Cardiac muscle cell (in vitro differentiated cells and primary cell): ENCODE data around the gene SKA3. TPM values are rescaled to one million over a fixed set of nuclear protein-coding genes. Genes with fewer than 3 reads are reported as not detected.
A peak's percentile ranks its signal among the peaks of the same experiment; 100 is the strongest.

Source experiments
- DNase-seq, 2 donors: peaks; one replicate each; pipeline versions ENCODE4 v3.0.0 to v3.0.0-alpha.2; 2010 to 2017; ENCODE audit warnings: low read depth in 1 of 2, low spot score in 1 of 2
- H3K27ac ChIP-seq: fragments of 200-600 bp; sonication (generic); 2 replicates; pipeline ENCODE4 v1.5.1; 2016
- H3K27me3 ChIP-seq: fragments of 200-600 bp; sonication (generic); 2 replicates; pipeline ENCODE4 v1.6.0; 2016; ENCODE audit warnings: control low read depth
- H3K36me3 ChIP-seq: fragments of 200-600 bp; sonication (generic); 2 replicates; pipeline ENCODE4 v1.5.1; 2016; ENCODE audit warnings: control low read depth
- H3K4me1 ChIP-seq: fragments of 200-600 bp; sonication (generic); 2 replicates; pipeline ENCODE4 v1.8.1; 2017; ENCODE audit warnings: low read depth, mild to moderate bottlenecking, mixed run types
- H3K4me3 ChIP-seq: fragments of 200-600 bp; sonication (generic); 2 replicates; pipeline ENCODE4 v1.5.1; 2016; ENCODE audit warnings: mild to moderate bottlenecking
- H3K9me3 ChIP-seq: fragments of 200-600 bp; sonication (generic); 2 replicates; pipeline ENCODE4 v1.5.1; 2017; ENCODE audit warnings: low read depth, mild to moderate bottlenecking, control low read depth
- polyA plus RNA-seq: library from polyadenylated mRNA; unstranded; fragments of >200 nt; fragmentation: Nextera tagmentation; extraction: Ambion mirVana; gene quantifications from 2 replicates; pipeline ENCODE4 v1.2.1, GENCODE V29; 2016
- total RNA-seq: library from RNA; depleted of rRNA; stranded (reverse); fragments of >200 nt; gene quantifications from 2 replicates; pipeline ENCODE4 v1.2.3, GENCODE V29; 2016
- TF ChIP-seq, protein P1 (sequence below): IDR thresholded peaks from 2 replicates; pipeline ENCODE4 v1.5.1; 2012; ENCODE audit warnings: low read depth, mild to moderate bottlenecking, low read length

The SKA3 gene
- total and polyA plus RNA-seq, 2 experiments from 2014 or later: 5.1 to 7.8 TPM

DNA sequence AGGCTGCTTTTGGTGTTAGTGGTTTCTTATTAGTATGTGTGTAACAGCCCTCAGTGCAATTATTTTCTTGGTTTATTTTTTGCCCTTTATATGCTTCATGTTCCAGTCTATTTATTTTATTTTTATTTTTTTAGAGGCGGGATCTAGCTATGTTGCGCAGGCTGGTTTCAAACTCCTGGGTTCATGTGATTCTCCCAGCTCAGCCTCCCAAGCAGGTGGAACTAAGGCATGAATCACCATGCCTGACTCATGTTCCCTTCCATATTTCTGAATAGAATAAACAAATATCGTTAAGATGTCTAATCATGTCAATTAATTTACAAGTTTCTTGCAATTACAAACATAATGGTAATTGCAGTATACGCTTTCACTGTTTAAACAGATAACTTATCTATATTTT, 11.7 kb downstream of the SKA3 start:
- H3K27me3 ChIP-seq: no peaks in the 10 kb centered on the region

DNA sequence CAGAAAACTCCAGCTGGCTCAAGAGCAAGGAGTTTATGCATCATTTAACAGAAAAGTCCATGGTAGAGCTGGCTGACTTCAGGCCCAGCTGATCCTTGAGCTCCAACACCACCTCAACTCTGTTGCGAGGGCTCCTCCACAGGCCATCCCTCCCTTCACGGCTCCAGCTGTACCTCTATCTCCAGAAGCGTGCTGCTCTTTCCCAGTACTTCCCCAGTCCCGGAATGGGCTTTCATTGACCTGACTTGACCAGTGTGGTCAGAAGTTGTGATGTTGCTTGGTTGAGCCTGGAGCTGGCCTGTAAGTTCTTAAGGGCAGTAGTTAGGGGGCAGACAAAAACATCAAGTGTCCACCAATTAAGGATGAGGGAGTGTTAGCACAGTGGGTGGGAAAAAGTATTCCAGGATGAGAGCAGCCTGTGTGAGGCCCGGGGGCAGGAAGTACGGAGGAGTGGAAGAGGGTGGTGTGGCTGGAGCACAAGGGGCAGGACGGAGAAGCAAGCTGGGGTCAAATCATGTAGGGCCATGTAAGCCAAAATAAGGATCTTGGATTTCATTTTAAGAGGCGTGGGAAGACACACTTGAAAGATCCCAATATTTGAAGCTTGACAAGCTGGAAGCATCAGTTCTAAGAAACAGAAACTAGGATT, 24.0 kb downstream of the SKA3 start:
- TF ChIP-seq, protein P1, sequence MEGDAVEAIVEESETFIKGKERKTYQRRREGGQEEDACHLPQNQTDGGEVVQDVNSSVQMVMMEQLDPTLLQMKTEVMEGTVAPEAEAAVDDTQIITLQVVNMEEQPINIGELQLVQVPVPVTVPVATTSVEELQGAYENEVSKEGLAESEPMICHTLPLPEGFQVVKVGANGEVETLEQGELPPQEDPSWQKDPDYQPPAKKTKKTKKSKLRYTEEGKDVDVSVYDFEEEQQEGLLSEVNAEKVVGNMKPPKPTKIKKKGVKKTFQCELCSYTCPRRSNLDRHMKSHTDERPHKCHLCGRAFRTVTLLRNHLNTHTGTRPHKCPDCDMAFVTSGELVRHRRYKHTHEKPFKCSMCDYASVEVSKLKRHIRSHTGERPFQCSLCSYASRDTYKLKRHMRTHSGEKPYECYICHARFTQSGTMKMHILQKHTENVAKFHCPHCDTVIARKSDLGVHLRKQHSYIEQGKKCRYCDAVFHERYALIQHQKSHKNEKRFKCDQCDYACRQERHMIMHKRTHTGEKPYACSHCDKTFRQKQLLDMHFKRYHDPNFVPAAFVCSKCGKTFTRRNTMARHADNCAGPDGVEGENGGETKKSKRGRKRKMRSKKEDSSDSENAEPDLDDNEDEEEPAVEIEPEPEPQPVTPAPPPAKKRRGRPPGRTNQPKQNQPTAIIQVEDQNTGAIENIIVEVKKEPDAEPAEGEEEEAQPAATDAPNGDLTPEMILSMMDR: no peak
- DNase-seq: no peak
- H3K36me3 ChIP-seq: peaks cover 5% of the 10 kb centered on the region
- H3K27ac ChIP-seq: no peak overlapping the region
- peaks cover 23% of the 10 kb centered on the region for H3K4me1 ChIP-seq
- H3K9me3 ChIP-seq: no peaks in the 10 kb centered on the region
- no peak overlapping the region for H3K4me3 ChIP-seq
- H3K27me3 ChIP-seq: no peaks in the 10 kb centered on the region

More for the DNA sequence above, 11.7 kb downstream of the SKA3 start:
- Histone ChIP-seq H3K4me3 (no peak overlapping the region), H3K36me3 (peaks cover under 1% of the 10 kb centered on the region), H3K27ac (no peak overlapping the region), H3K9me3 (no peaks in the 10 kb centered on the region), H3K4me1 (peaks cover 7% of the 10 kb centered on the region)
- DNase-seq: no peak
- TF ChIP-seq, protein P1: no peak

DNA sequence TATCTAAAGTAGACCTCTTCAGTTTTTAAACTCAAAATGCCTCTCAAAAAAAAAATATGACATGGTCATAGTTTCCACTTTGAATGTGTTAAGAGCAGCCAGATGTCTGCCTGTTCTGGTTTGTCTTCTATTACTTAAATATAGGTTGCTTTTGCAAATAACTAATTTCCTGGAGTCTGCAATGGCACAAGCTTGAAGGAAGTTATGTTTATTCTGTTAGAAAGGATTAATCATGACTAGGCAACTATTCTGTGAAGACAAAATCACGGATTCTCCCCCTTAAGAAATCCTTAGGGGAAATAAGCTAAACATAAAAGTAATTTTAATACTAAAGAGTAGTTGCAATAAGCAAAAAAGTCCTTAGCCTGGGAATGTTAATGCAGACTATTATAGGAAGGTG, 26.3 kb downstream of the SKA3 start:
- no peaks in the 10 kb centered on the region for H3K27me3 ChIP-seq
- TF ChIP-seq, protein P1: no peak
- no peaks in the 10 kb centered on the region for H3K9me3 ChIP-seq
- H3K36me3 ChIP-seq: peaks cover 26% of the 10 kb centered on the region
- DNase-seq: no peak
- H3K27ac ChIP-seq: peak overlapping the region; percentile 82
- H3K4me3 ChIP-seq: no peak overlapping the region
- H3K4me1 ChIP-seq: peaks cover 23% of the 10 kb centered on the region

DNA sequence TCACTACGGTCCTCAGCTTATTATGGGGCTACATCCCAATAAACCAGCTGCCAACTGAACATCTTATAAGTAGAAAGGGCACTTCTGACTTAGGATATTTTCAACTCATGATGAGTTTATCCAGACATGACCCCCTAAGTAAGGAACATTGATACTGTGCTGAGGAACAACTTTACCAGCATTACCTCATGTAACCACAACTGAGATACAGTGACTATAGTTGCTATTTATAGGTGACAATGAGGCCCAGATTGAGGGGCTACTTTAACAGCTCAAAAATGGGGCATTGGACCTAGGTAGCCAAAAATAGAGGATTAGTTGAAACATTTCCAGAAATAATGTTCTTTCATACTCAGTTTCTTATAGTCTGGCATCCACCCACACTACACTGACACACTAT, 26.8 kb downstream of the SKA3 start:
- H3K27ac ChIP-seq: peak overlapping the region; percentile 82
- peaks cover 23% of the 10 kb centered on the region for H3K4me1 ChIP-seq
- no peaks in the 10 kb centered on the region for H3K9me3 ChIP-seq
- H3K27me3 ChIP-seq: no peaks in the 10 kb centered on the region
- H3K36me3 ChIP-seq: peaks cover 26% of the 10 kb centered on the region
- H3K4me3 ChIP-seq: no peak overlapping the region
- TF ChIP-seq, protein P1: no peak
- peak in 1 of 2 donors; percentile 37 for DNase-seq

DNA sequence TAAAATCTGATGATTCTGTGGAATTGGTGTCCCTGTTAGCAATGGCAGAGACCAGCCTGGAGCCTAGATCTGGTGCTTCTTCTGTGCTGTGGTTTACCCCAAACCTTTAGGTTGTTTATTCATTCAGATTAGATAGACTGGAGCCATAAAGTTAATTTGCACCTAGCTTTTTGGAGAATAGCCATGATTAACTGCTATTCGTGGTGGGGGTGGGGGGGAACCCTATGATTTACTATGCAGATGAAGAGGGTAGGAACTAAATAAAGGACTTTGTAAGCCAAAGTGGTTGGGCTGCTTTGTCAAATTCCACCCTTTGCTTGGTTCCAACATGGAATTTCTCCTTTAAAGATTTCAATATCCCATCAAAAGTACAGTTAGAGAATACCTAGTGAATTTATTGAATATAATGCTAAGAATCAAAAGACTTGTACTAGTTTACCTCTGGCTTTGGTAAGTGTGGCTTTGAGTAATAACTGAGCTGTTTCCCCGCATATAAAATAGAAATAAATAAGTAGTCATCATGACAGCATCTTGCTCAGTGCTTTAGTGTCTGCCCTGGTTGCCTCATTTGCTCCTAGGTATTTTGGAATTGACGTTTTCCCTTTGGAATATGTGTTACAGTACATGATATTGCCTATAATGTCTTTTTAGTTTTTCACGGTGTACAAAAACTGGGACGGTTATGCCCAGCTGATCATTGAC, 27.6 kb downstream of the SKA3 start:
- TF ChIP-seq, protein P1: no peak
- Histone ChIP-seq H3K36me3 (peaks cover 26% of the 10 kb centered on the region), H3K4me1 (peaks cover 23% of the 10 kb centered on the region), H3K27ac (peak overlapping the region; percentile 82), H3K9me3 (no peaks in the 10 kb centered on the region), H3K27me3 (no peaks in the 10 kb centered on the region), H3K4me3 (no peak overlapping the region)
- DNase-seq: no peak
